ENCODE measurements around the gene KLHL1. TPM values are rescaled to one million over a fixed set of nuclear protein-coding genes. Genes with fewer than 3 reads are reported as not detected.

Gene KLHL1
- total and polyA plus RNA-seq, 9 of the 15 experiments (the other 6 are each of a cell fraction or from before 2014, with no cell fraction given), result not detected

DNA sequence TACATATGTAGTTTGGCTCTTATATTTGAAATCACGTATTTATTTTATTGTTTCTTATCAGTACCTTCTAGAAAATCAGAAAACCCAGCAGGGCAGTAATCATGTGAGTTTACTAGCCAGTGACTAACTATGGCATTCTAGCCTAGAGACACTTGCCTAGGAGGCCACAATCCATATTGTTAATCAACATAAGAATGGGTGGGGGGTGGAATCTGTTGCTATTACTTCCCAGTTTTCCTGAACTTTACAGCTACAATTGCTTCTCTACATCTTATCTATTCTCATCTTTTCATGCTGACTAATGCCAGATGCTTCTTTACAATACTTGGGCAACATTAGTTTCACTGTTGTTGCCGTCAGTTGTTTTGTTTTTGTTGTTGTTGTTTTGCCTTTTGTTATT, 19.3 kb downstream of the KLHL1 start (continued):
- TF ChIP-seq, protein P1, sequence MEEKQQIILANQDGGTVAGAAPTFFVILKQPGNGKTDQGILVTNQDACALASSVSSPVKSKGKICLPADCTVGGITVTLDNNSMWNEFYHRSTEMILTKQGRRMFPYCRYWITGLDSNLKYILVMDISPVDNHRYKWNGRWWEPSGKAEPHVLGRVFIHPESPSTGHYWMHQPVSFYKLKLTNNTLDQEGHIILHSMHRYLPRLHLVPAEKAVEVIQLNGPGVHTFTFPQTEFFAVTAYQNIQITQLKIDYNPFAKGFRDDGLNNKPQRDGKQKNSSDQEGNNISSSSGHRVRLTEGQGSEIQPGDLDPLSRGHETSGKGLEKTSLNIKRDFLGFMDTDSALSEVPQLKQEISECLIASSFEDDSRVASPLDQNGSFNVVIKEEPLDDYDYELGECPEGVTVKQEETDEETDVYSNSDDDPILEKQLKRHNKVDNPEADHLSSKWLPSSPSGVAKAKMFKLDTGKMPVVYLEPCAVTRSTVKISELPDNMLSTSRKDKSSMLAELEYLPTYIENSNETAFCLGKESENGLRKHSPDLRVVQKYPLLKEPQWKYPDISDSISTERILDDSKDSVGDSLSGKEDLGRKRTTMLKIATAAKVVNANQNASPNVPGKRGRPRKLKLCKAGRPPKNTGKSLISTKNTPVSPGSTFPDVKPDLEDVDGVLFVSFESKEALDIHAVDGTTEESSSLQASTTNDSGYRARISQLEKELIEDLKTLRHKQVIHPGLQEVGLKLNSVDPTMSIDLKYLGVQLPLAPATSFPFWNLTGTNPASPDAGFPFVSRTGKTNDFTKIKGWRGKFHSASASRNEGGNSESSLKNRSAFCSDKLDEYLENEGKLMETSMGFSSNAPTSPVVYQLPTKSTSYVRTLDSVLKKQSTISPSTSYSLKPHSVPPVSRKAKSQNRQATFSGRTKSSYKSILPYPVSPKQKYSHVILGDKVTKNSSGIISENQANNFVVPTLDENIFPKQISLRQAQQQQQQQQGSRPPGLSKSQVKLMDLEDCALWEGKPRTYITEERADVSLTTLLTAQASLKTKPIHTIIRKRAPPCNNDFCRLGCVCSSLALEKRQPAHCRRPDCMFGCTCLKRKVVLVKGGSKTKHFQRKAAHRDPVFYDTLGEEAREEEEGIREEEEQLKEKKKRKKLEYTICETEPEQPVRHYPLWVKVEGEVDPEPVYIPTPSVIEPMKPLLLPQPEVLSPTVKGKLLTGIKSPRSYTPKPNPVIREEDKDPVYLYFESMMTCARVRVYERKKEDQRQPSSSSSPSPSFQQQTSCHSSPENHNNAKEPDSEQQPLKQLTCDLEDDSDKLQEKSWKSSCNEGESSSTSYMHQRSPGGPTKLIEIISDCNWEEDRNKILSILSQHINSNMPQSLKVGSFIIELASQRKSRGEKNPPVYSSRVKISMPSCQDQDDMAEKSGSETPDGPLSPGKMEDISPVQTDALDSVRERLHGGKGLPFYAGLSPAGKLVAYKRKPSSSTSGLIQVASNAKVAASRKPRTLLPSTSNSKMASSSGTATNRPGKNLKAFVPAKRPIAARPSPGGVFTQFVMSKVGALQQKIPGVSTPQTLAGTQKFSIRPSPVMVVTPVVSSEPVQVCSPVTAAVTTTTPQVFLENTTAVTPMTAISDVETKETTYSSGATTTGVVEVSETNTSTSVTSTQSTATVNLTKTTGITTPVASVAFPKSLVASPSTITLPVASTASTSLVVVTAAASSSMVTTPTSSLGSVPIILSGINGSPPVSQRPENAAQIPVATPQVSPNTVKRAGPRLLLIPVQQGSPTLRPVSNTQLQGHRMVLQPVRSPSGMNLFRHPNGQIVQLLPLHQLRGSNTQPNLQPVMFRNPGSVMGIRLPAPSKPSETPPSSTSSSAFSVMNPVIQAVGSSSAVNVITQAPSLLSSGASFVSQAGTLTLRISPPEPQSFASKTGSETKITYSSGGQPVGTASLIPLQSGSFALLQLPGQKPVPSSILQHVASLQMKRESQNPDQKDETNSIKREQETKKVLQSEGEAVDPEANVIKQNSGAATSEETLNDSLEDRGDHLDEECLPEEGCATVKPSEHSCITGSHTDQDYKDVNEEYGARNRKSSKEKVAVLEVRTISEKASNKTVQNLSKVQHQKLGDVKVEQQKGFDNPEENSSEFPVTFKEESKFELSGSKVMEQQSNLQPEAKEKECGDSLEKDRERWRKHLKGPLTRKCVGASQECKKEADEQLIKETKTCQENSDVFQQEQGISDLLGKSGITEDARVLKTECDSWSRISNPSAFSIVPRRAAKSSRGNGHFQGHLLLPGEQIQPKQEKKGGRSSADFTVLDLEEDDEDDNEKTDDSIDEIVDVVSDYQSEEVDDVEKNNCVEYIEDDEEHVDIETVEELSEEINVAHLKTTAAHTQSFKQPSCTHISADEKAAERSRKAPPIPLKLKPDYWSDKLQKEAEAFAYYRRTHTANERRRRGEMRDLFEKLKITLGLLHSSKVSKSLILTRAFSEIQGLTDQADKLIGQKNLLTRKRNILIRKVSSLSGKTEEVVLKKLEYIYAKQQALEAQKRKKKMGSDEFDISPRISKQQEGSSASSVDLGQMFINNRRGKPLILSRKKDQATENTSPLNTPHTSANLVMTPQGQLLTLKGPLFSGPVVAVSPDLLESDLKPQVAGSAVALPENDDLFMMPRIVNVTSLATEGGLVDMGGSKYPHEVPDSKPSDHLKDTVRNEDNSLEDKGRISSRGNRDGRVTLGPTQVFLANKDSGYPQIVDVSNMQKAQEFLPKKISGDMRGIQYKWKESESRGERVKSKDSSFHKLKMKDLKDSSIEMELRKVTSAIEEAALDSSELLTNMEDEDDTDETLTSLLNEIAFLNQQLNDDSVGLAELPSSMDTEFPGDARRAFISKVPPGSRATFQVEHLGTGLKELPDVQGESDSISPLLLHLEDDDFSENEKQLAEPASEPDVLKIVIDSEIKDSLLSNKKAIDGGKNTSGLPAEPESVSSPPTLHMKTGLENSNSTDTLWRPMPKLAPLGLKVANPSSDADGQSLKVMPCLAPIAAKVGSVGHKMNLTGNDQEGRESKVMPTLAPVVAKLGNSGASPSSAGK (IDR thresholded peaks at IDR 0.05), result no peak
- TF ChIP-seq, protein P2, sequence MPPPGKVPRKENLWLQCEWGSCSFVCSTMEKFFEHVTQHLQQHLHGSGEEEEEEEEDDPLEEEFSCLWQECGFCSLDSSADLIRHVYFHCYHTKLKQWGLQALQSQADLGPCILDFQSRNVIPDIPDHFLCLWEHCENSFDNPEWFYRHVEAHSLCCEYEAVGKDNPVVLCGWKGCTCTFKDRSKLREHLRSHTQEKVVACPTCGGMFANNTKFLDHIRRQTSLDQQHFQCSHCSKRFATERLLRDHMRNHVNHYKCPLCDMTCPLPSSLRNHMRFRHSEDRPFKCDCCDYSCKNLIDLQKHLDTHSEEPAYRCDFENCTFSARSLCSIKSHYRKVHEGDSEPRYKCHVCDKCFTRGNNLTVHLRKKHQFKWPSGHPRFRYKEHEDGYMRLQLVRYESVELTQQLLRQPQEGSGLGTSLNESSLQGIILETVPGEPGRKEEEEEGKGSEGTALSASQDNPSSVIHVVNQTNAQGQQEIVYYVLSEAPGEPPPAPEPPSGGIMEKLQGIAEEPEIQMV (tag; conservative IDR thresholded peaks at IDR 0.05; ENCODE audit: low read depth), result no peak
- TF ChIP-seq, protein P3, sequence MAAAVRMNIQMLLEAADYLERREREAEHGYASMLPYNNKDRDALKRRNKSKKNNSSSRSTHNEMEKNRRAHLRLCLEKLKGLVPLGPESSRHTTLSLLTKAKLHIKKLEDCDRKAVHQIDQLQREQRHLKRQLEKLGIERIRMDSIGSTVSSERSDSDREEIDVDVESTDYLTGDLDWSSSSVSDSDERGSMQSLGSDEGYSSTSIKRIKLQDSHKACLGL (CRISPR knock-in tag; IDR thresholded peaks at IDR 0.05; ENCODE audit: borderline replicate concordance, poor library complexity, severe bottlenecking), result no peak
- no peak for TF ChIP-seq ZKSCAN8 (CRISPR knock-in tag; IDR thresholded peaks at IDR 0.05)
- TF ChIP-seq ETV6 (IDR thresholded peaks at IDR 0.05; ENCODE audit: borderline replicate concordance in 1 of 2, low read depth in 2 of 2, low read length in 1 of 2), result no peak
- no peak for TF ChIP-seq ETV6 (CRISPR knock-in tag; IDR thresholded peaks at IDR 0.05; ENCODE audit: borderline replicate concordance)
- no peak for TF ChIP-seq CCNT2 (IDR thresholded peaks at IDR 0.05; ENCODE audit: borderline replicate concordance, extremely low read depth, insufficient read length, low read depth, low read length)
- TF ChIP-seq GTF2A2 (tag; IDR thresholded peaks at IDR 0.05), result no peak
- TF ChIP-seq ZNF561 (CRISPR knock-in tag; conservative IDR thresholded peaks at IDR 0.05), result no peak
- no peak for TF ChIP-seq TEAD4 (IDR thresholded peaks at IDR 0.05; ENCODE audit: low read length)
- TF ChIP-seq TEAD4 (CRISPR knock-in tag; IDR thresholded peaks at IDR 0.05; ENCODE audit: borderline replicate concordance), result no peak
- no peak for TF ChIP-seq SAP30 (IDR thresholded peaks at IDR 0.05; ENCODE audit: borderline replicate concordance, insufficient read depth, low read depth, low read length, poor library complexity, severe bottlenecking)
